ENCODE measurements around the gene DDX28. TPM values are rescaled to one million over a fixed set of nuclear protein-coding genes. Genes with fewer than 3 reads are reported as not detected.

The DDX28 gene, protein sequence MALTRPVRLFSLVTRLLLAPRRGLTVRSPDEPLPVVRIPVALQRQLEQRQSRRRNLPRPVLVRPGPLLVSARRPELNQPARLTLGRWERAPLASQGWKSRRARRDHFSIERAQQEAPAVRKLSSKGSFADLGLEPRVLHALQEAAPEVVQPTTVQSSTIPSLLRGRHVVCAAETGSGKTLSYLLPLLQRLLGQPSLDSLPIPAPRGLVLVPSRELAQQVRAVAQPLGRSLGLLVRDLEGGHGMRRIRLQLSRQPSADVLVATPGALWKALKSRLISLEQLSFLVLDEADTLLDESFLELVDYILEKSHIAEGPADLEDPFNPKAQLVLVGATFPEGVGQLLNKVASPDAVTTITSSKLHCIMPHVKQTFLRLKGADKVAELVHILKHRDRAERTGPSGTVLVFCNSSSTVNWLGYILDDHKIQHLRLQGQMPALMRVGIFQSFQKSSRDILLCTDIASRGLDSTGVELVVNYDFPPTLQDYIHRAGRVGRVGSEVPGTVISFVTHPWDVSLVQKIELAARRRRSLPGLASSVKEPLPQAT
- total RNA-seq (2022; extraction: Qiagen RNA extraction) = 17.1 to 18.0 TPM (median 17.3 TPM) in 5 replicates

DNA sequence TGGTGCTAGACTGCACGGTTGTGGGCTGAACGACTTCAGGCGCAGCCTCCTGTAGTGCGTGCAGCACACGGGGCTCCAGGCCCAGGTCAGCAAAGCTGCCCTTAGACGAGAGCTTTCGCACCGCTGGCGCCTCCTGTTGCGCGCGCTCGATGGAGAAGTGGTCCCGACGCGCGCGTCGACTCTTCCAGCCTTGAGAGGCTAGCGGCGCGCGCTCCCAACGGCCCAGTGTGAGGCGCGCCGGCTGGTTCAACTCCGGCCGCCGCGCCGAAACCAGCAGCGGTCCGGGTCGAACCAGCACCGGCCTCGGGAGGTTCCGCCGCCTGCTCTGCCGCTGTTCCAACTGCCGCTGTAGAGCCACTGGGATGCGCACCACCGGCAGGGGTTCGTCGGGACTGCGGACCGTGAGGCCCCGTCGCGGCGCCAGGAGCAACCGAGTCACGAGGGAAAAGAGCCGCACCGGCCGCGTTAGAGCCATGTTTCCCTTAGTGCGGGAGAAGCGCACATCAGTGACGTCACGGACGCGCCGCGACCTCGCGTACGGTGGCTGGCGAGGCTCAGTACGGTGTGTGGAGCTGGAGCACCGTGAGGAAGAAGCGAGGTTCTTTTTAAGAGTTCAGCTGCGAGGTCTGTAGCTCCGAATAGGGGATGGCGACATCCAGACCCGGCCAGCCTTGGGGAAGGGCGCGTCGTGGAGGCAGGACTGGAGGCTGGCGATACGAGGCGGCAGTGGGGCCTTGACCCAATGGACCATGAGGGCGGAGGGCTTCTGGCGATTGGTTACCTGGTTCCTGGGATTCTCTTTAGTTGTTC lies at the start of gene DDX28, which contains the start of gene DUS2:
Gene DDX28 (minus strand): TSS at position 505 of the 810 bp plus-strand sequence. CDS start 30 bp downstream, at position 475.
Gene DUS2 (plus strand): TSS at position 557 of the 810 bp plus-strand sequence. CDS start 14,740 bp downstream, outside the sequence.

DNA sequence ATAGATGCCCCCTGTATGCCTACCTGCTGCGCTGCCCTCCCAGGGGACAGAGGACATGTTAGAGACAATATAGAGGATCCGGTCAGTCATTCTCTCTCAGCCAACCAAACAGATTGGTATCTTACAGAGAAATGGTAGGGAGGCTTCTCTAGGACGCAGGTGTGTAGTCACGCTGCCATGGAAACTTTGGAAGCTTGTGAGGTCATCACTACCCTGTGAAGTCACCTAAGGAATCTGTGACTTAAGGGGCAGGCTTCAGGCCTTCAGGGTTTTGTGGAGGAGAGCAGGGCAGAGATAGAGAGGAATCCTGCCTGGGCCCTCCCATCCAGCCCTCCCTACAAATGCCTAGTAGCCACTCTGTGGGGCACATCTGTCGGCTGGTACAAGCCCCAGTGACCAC lies 7.4 kb downstream of the DDX28 start, which contains the start of gene DPEP2NB:
Gene DPEP2NB (minus strand): TSS at position 231 of the 400 bp plus-strand sequence. CDS start 141 bp downstream, at position 90.

DNA sequence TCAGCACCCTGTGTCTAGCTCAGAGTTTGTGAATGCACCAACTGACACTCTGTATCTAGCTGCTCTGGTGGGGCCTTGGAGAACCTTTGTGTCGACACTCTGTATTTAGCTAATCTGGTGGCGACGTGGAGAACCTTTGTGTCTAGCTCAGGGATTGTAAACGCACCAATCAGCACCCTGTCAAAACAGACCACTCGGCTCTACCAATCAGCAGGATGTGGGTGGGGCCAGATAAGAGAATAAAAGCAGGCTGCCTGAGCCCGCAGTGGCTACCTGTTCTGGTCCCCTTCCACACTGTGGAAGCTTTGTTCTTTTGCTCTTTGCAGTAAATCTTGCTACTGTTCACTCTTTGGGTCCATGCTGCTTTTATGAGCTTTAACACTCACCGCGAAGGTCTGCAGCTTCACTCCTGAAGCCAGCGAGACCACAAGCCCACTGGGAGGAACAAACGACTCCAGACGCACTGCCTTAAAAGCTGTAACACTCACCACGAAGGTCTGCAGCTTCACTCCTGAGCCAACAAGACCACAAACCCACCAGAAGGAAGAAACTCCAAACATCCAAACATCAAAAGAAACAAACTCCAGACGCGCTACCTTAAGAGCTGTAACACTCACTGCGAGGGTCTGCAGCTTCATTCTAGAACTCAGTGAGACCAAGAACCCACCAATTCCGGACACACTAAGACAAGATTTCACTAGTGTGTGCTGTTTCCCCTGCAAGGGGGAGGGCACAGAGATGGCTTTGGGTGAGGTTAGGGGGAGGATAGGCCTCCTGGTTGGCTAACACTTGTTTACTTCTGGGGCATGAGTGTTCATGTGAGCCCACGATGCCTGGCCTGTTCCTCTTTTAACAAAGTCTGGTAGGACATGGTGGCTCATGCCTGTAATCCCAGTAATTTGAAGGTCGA lies 24.0 kb downstream of the DDX28 start, which contains the start of gene DPEP2:
Gene DPEP2 (minus strand): TSS at position 706 of the 910 bp plus-strand sequence. CDS start 6,272 bp downstream, outside the sequence.

DNA sequence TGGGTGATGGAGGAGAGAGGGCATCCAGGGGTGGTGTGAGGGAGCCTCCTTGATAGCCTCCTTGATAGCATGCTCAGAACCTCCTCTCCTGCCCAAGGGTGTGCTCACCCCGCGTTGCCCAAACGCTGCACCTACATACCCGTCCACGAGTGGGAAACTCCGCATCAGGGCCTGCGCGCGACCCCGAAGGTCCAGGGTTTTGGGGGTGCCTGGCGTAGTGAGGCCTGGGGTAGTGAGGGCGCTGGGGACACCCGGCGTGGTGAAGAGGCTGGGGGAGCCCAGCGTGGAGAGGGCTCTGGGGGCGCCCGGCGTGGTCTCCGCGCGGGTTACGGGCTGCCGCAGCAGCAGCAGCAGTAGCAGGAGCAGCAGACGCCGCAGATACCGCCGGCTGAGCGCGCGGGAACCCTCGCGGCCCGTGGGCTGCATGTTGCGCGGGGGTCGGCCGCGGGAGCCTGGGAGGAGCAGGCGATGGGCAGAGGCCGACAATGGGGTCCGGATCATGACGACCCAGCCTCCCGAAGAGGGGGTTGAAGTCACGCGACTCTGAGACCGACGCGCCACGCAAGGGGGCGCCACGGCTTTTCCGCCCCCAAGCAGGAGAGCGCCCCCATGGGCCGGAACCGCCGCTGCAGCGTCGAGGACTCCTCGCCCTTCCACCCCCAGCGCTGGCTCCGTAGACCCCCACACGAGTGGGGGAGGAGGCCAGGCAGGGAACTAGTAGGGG lies 42.9 kb downstream of the DDX28 start, which contains the start of gene DPEP3:
Gene DPEP3 (minus strand): TSS at position 545 of the 724 bp plus-strand sequence. CDS start 119 bp downstream, at position 426.

Other genes starting within 250 kb of the DDX28 start
- gene RANBP10, start 216.7 kb downstream of the DDX28 start, total RNA-seq (2022; extraction: Qiagen RNA extraction) = 6.6 to 10.3 TPM (median 9.8 TPM) in 5 replicates
- 0.25 to 0.67 TPM (median 0.52 TPM) in 5 replicates for gene TSNAXIP1, start 216.3 kb downstream of the DDX28 start, total RNA-seq (2022; extraction: Qiagen RNA extraction)
- 26.2 to 39.1 TPM (median 37.6 TPM) in 5 replicates for gene THAP11, start 180.9 kb downstream of the DDX28 start, total RNA-seq (2022; extraction: Qiagen RNA extraction)
- gene NUTF2, start 176.3 kb downstream of the DDX28 start, total RNA-seq (2022; extraction: Qiagen RNA extraction) = 240 to 275 TPM (median 248 TPM) in 5 replicates
- gene CENPT, start 175.5 kb downstream of the DDX28 start, total RNA-seq (2022; extraction: Qiagen RNA extraction) = 19.9 to 28.0 TPM (median 26.0 TPM) in 5 replicates
- gene EDC4, start 150.2 kb downstream of the DDX28 start, total RNA-seq (2022; extraction: Qiagen RNA extraction) = 42.2 to 69.2 TPM (median 59.8 TPM) in 5 replicates
- 0.29 to 0.32 TPM in 2 of 5 replicates, not detected in the others for gene NRN1L, start 138.3 kb downstream of the DDX28 start, total RNA-seq (2022; extraction: Qiagen RNA extraction)
- gene PSKH1, start 130.0 kb downstream of the DDX28 start, total RNA-seq (2022; extraction: Qiagen RNA extraction) = 10.6 to 16.1 TPM (median 14.7 TPM) in 5 replicates
- gene CTRL, start 91.4 kb downstream of the DDX28 start, total RNA-seq (2022; extraction: Qiagen RNA extraction) = 0.63 to 2.0 TPM (median 1.5 TPM) in 5 replicates
- gene PSMB10, start 86.4 kb downstream of the DDX28 start, total RNA-seq (2022; extraction: Qiagen RNA extraction) = 37.3 to 47.5 TPM (median 39.7 TPM) in 5 replicates
- 5.3 to 11.1 TPM (median 11.0 TPM) in 5 replicates for gene LCAT, start 79.1 kb downstream of the DDX28 start, total RNA-seq (2022; extraction: Qiagen RNA extraction)
- gene SLC12A4, start 54.6 kb downstream of the DDX28 start, total RNA-seq (2022; extraction: Qiagen RNA extraction) = 14.8 to 35.2 TPM (median 27.8 TPM) in 5 replicates
- gene DPEP3, start 42.7 kb downstream of the DDX28 start, total RNA-seq (2022; extraction: Qiagen RNA extraction) = not detected in 5 replicates
- not detected in 5 replicates for gene DPEP2, start 23.7 kb downstream of the DDX28 start, total RNA-seq (2022; extraction: Qiagen RNA extraction)
- not detected in 5 replicates for gene DPEP2NB, start 7.3 kb downstream of the DDX28 start, total RNA-seq (2022; extraction: Qiagen RNA extraction)
- 16.3 to 17.5 TPM (median 17.3 TPM) in 5 replicates for gene DUS2, start 52 bp upstream of the DDX28 start, total RNA-seq (2022; extraction: Qiagen RNA extraction)
- 12.0 to 17.9 TPM (median 16.5 TPM) in 5 replicates for gene NFATC3, start 62.1 kb upstream of the DDX28 start, total RNA-seq (2022; extraction: Qiagen RNA extraction)
- gene ESRP2, start 212.9 kb upstream of the DDX28 start, total RNA-seq (2022; extraction: Qiagen RNA extraction) = 0.06 to 0.11 TPM (median 0.08 TPM) in 4 of 5 replicates, not detected in the other
- 11.6 to 16.2 TPM (median 14.2 TPM) in 5 replicates for gene PLA2G15, start 222.1 kb upstream of the DDX28 start, total RNA-seq (2022; extraction: Qiagen RNA extraction)
- 26.4 to 44.0 TPM (median 34.2 TPM) in 5 replicates for gene SLC7A6, start 241.3 kb upstream of the DDX28 start, total RNA-seq (2022; extraction: Qiagen RNA extraction)